ENCODE data around the gene ZIC4.

The ZIC4 gene

GRCh38 chr3:147368561-147369221 lies 37.7 kb downstream of the ZIC4 start:
- Mint-ChIP-seq H3K27ac (no peak overlapping the region), H3K27me3 (peaks cover 32% of the 10 kb centered on the region), H3K4me1 (no peaks in the 10 kb centered on the region), H3K9me3 (peaks cover 6% of the 10 kb centered on the region), H3K4me3 (no peak overlapping the region), H3K36me3 (peaks cover 2% of the 10 kb centered on the region)
- DNase-seq (ENCODE audit: low spot score in 2 of 2) (no peak), ATAC-seq (ENCODE audit: low read depth) (no peak)

GRCh38 chr3:147368151-147368550 lies 38.2 kb downstream of the ZIC4 start:
- no peak for DNase-seq (ENCODE audit: low spot score in 2 of 2)
- peaks cover 28% of the 10 kb centered on the region for H3K27me3 Mint-ChIP-seq
- no peaks in the 10 kb centered on the region for H3K4me1 Mint-ChIP-seq
- H3K4me3 Mint-ChIP-seq, result no peak overlapping the region
- H3K36me3 Mint-ChIP-seq, result peaks cover 2% of the 10 kb centered on the region
- no peak for ATAC-seq (ENCODE audit: low read depth)
- no peak overlapping the region for H3K27ac Mint-ChIP-seq
- H3K9me3 Mint-ChIP-seq, result peaks cover 6% of the 10 kb centered on the region

- DNase-seq (ENCODE audit: low spot score in 2 of 2), result no peak
- Mint-ChIP-seq H3K27me3 (peaks cover 27% of the 10 kb centered on the region), H3K4me3 (no peak overlapping the region), H3K36me3 (peaks cover 2% of the 10 kb centered on the region), H3K4me1 (no peaks in the 10 kb centered on the region), H3K9me3 (peaks cover 6% of the 10 kb centered on the region), H3K27ac (no peak overlapping the region)
- no peak for ATAC-seq (ENCODE audit: low read depth)
These were observed 38.7 kb downstream of the ZIC4 start for GRCh38 chr3:147367676-147368075.

- Mint-ChIP-seq H3K27me3 (peaks cover 26% of the 10 kb centered on the region), H3K4me1 (no peaks in the 10 kb centered on the region)
- no peak for ATAC-seq (ENCODE audit: low read depth)
These were observed 40.9 kb downstream of the ZIC4 start for GRCh38 chr3:147365196-147366115.

DNA sequence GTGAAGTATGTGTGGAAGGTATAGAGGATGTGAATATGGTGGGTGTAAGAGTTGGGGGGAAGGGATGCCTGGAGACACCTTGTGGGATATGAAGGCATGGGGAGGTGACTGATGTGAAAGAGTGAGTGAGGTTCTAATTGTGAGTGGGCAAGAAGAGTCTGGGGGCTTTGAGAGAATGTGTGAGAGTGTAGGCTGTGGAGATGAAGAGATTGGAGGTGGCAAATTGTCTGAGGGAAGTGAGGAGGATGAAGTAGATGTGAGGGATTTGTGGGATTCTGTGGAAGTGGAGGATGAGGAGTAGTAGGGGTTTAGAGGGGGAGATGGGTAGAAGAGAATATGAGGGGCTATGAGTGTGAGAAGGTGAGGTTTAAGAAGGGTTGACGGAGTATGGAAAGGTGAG lies 41.6 kb downstream of the ZIC4 start:
- peaks cover 5% of the 10 kb centered on the region for H3K9me3 Mint-ChIP-seq
- no peak overlapping the region for H3K27ac Mint-ChIP-seq
- no peak for DNase-seq (ENCODE audit: low spot score in 2 of 2)
- no peak for ATAC-seq (ENCODE audit: low read depth)
- no peaks in the 10 kb centered on the region for H3K36me3 Mint-ChIP-seq
- no peaks in the 10 kb centered on the region for H3K4me1 Mint-ChIP-seq
- H3K4me3 Mint-ChIP-seq, result no peak overlapping the region
- peaks cover 19% of the 10 kb centered on the region for H3K27me3 Mint-ChIP-seq

More at GRCh38 chr3:147365196-147366115, 40.9 kb downstream of the ZIC4 start:
- no peak overlapping the region for H3K4me3 Mint-ChIP-seq
- peaks cover 5% of the 10 kb centered on the region for H3K9me3 Mint-ChIP-seq
- DNase-seq (ENCODE audit: low spot score in 2 of 2), result no peak
- H3K36me3 Mint-ChIP-seq, result no peaks in the 10 kb centered on the region
- H3K27ac Mint-ChIP-seq, result no peak overlapping the region

- DNase-seq (ENCODE audit: low spot score in 2 of 2) (no peak), ATAC-seq (ENCODE audit: low read depth) (no peak)
- Mint-ChIP-seq H3K27me3 (peaks cover 17% of the 10 kb centered on the region), H3K27ac (no peak overlapping the region), H3K9me3 (peaks cover 5% of the 10 kb centered on the region), H3K4me3 (no peak overlapping the region), H3K36me3 (no peaks in the 10 kb centered on the region), H3K4me1 (no peaks in the 10 kb centered on the region)
These were observed 44.6 kb downstream of the ZIC4 start for GRCh38 chr3:147361454-147362420.

GRCh38 chr3:147360646-147361453 lies 45.5 kb downstream of the ZIC4 start:
- peaks cover 5% of the 10 kb centered on the region for H3K9me3 Mint-ChIP-seq
- H3K4me1 Mint-ChIP-seq, result no peaks in the 10 kb centered on the region
- H3K27me3 Mint-ChIP-seq, result peaks cover 19% of the 10 kb centered on the region
- no peak overlapping the region for H3K27ac Mint-ChIP-seq
- H3K36me3 Mint-ChIP-seq, result no peaks in the 10 kb centered on the region
- ATAC-seq (ENCODE audit: low read depth) (no peak), DNase-seq (ENCODE audit: low spot score in 2 of 2) (no peak)
- H3K4me3 Mint-ChIP-seq, result no peak overlapping the region

DNA sequence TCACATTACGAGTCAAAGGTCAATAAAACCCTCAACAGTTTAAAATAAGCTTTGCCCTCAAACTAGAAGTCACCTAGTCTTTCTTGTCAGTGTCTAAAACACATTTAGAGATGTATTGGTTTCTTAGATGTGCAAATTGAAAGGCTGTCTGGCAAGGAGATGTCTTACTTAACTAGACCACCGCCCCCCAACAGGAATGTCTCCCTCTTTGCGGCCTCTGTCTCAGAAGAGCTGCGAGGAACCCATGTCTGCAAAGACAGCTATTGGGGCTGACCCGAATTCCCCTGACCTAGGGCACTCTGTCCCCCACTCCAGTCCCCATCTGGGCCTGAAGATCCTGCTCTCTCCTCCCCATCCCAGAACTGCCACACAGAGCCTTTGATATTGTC lies 46.3 kb downstream of the ZIC4 start:
- ATAC-seq (ENCODE audit: low read depth) (no peak), DNase-seq (ENCODE audit: low spot score in 2 of 2) (no peak)
- H3K4me1 Mint-ChIP-seq, result no peaks in the 10 kb centered on the region
- H3K9me3 Mint-ChIP-seq, result peaks cover 5% of the 10 kb centered on the region
- H3K27ac Mint-ChIP-seq, result no peak overlapping the region
- no peaks in the 10 kb centered on the region for H3K36me3 Mint-ChIP-seq
- H3K4me3 Mint-ChIP-seq, result no peak overlapping the region
- peaks cover 22% of the 10 kb centered on the region for H3K27me3 Mint-ChIP-seq

DNA sequence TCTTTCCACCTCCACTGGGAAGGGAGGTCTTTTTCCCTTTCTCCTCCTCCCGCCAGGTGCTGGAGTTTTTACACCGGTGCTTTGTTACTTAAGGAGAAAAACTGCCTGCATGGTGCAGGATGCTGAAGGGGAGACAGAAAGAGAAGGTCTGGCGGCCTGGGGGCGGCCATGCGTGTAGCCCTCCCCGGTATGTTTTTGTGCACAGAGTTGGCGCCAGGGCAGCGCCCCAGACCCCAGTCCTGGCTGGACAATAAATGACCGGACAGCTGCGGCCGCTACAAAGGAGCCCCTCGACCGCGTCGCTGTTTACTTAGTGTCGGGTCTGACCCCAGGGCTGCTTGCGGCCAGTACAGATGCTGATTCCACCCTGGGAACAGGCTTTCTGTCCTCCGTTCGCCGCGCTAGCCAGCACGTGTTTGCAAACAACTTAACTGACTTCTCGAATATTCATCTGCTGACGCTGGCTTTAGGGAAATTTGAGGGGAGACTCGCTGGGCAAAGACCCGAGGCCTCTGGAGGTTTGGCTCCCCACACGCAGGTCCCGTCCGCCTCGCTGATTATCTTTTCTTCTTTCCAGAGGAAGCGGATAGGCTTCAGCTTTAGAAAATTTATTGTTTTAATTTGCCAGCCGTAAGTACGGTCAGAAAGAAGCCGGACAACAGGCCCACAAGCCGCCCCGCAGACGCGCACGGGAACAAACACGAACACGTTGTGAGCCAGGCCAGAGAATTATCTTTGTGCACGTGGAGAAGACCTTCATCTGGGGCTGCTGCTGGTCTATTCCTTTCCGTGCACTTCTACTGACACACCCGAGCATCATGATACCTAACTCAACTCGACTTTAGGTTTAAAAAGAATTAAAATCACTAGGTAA lies 46.9 kb downstream of the ZIC4 start:
- no peaks in the 10 kb centered on the region for H3K36me3 Mint-ChIP-seq
- no peaks in the 10 kb centered on the region for H3K4me1 Mint-ChIP-seq
- no peak overlapping the region for H3K27ac Mint-ChIP-seq
- H3K27me3 Mint-ChIP-seq, result peaks cover 16% of the 10 kb centered on the region
- ATAC-seq (ENCODE audit: low read depth) (no peak), DNase-seq (ENCODE audit: low spot score in 2 of 2) (no peak)
- H3K4me3 Mint-ChIP-seq, result no peak overlapping the region
- peaks cover under 1% of the 10 kb centered on the region for H3K9me3 Mint-ChIP-seq

DNA sequence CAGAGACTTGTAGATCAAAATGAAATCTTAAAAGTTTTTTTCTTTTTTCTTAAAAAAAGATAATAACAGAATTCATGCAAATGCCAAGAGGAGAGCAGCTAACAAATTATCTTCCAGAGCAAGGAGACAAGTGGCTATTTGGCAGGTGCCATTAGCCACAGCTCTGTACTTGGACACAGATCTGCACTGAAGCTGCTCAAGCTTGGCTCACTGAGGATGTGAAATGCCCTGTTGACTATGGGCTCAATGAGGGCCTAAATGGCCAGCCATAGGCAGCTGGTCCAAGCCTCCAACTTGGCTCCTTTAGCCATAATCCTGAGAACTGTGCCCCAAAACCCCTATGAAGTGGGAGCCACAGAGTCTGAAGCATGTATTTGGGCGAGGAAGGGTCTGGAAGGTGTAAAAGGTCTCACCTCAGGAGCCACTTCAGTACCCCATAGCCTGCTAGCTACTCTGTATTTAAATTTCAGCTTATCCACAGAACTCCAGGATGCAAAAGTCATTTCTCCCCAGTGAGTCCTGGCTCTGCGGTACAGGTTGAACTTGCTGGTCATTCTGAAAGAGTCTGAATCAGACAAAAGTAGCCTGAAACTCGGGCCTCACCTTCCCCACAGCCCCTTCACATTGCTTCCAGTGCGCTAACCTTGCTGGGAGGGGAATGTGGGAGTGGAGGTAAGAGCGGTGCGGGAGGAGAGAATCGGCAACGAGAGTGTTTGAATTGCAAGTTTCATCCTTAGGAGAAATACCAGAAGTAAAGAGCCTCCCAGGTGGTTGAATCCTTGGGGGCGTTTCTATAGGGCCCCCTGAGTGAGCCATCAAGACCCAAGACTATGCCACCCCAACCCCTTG lies 48.0 kb downstream of the ZIC4 start:
- DNase-seq (ENCODE audit: low spot score in 2 of 2), result no peak
- Mint-ChIP-seq H3K4me1 (no peaks in the 10 kb centered on the region), H3K36me3 (no peaks in the 10 kb centered on the region), H3K4me3 (no peak overlapping the region), H3K27me3 (peaks cover 17% of the 10 kb centered on the region), H3K27ac (no peak overlapping the region), H3K9me3 (peaks cover 1% of the 10 kb centered on the region)
- ATAC-seq (ENCODE audit: low read depth), result no peak

GRCh38 chr3:147356909-147357900 lies 49.1 kb downstream of the ZIC4 start:
- Mint-ChIP-seq H3K36me3 (no peaks in the 10 kb centered on the region), H3K27me3 (peaks cover 17% of the 10 kb centered on the region), H3K4me1 (no peaks in the 10 kb centered on the region), H3K4me3 (no peak overlapping the region), H3K27ac (no peak overlapping the region), H3K9me3 (peaks cover 1% of the 10 kb centered on the region)
- ATAC-seq (ENCODE audit: low read depth) (no peak), DNase-seq (ENCODE audit: low spot score in 2 of 2) (no peak)
